Urinary bladder (tissue), 4 donors: ENCODE results near the gene ANO6. TPM values are rescaled to one million over a fixed set of nuclear protein-coding genes. Genes with fewer than 3 reads are reported as not detected.
A peak's percentile ranks its signal among the peaks of the same experiment; 100 is the strongest.

Source experiments
- DNase-seq: peaks from one replicate; pipeline ENCODE4 v3.0.0-alpha.2; 2015; ENCODE audit errors: extremely low spot score
- H3K27ac ChIP-seq: one replicate; pipeline ENCODE4 v1.5.1; 2013; ENCODE audit warnings: low read depth, mild to moderate bottlenecking, moderate library complexity
- H3K36me3 ChIP-seq: one replicate; pipeline ENCODE4 v1.6.1; 2013; ENCODE audit warnings: mild to moderate bottlenecking, moderate library complexity; ENCODE audit not compliant: insufficient read depth
- H3K4me1 ChIP-seq: one replicate; pipeline ENCODE4 v1.6.1; 2013; ENCODE audit warnings: mild to moderate bottlenecking, moderate library complexity; ENCODE audit not compliant: insufficient read depth
- H3K4me3 ChIP-seq: one replicate; pipeline ENCODE4 v1.5.1; 2013; ENCODE audit warnings: low read depth, low read length
- WGBS: extraction: QIAGEN DNeasy Blood & Tissue Kit; methylation state at CpG from one replicate; pipeline ENCODE4 v1.1.7; 2013; 5-methylcytosine and 5-hydroxymethylcytosine counted together
- polyA plus RNA-seq: library from polyadenylated mRNA; stranded (reverse); fragments of 200-250 nt; gene quantifications from one replicate; pipeline ENCODE4 v1.2.3, GENCODE V29; 2013
- total RNA-seq: library from RNA; depleted of rRNA; stranded (reverse); fragments of >200 nt; gene quantifications from one replicate; pipeline ENCODE4 v1.2.3, GENCODE V29; 2014
- donor health status: healthy with polysubstance abuse.
- donor health status: healthy.

The ANO6 gene
- total and polyA plus RNA-seq, 2 donors, result 63.7 to 163 TPM

DNA sequence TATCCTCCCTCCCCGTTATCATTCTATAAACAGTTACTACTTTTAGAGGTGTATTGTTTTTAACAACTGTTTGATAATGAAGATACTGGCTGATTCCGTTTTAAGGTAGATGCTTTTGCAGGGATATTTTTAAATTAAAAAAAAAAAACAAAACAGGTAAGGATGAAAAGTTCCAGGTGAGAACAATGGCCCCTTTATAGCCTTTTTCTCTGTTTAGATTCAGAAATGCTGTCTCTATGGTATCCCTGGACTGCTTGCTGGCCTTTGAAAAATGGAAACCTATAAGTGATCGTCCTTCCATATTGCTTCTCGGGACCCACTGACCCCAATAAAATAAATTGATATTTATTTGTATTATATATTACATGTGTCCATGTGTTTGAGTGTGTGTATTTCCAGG, 23.2 kb upstream of the ANO6 start:
- H3K27ac ChIP-seq, result no peak overlapping the region
- H3K36me3 ChIP-seq, result no peaks in the 10 kb centered on the region
- 68% methylated on average over 4 of the region's 4 CpGs for WGBS
- DNase-seq, result no peak
- H3K4me1 ChIP-seq, result no peaks in the 10 kb centered on the region
- H3K4me3 ChIP-seq, result no peak overlapping the region

DNA sequence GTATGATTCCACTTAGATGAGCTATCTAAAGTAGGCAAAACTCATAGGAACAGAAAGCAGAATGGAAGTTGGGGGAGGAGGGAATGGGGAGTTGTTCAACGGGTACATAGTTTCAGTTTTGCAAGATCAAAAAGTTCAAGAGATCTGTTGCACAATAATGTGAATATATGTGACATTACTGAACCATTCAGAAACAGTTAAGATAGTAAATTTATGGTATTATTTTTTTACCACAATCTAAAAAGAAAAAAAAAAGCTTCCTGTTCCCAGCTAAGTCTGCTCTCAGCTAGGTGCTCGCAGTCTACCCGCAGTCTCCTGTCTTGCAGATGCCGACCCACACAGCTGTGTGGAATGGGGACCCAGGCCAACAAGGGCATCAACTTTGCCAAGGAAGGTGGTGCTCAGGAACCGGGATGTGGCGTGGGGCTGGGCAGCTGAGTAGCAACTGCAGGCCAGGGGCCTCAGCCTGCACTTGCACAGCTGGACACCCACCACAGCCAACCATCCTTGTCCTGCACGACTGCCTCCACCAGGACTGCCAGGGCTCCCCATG, 15.3 kb upstream of the ANO6 start:
- Histone ChIP-seq H3K27ac (no peak overlapping the region), H3K4me1 (peaks cover 1% of the 10 kb centered on the region), H3K4me3 (no peak overlapping the region), H3K36me3 (no peaks in the 10 kb centered on the region)
- WGBS, result 82% methylated on average over 7 of the region's 7 CpGs
- DNase-seq, result no peak

DNA sequence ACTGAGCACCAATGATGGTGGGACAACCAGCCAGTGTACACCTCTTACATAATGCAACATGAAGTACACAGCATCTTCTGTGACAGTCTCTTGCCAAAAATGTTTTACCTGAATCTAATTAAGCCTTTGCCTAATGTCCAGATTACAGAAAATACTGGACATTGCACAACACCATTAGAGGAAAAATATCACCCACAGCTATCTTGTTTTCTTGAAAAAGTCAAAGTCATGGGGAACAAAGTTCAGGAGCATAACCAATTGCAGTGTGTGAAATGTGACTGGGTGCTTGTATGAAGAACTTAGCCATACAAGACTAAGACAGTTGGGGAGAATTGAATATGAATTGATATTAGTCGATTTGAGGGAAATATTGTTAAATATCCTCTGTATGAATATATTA, 12.1 kb upstream of the ANO6 start:
- 99% methylated on average over 1 of the region's 1 CpG for WGBS
- Histone ChIP-seq H3K27ac (no peak overlapping the region), H3K4me1 (peaks cover 1% of the 10 kb centered on the region), H3K4me3 (no peak overlapping the region), H3K36me3 (no peaks in the 10 kb centered on the region)
- DNase-seq, result no peak

DNA sequence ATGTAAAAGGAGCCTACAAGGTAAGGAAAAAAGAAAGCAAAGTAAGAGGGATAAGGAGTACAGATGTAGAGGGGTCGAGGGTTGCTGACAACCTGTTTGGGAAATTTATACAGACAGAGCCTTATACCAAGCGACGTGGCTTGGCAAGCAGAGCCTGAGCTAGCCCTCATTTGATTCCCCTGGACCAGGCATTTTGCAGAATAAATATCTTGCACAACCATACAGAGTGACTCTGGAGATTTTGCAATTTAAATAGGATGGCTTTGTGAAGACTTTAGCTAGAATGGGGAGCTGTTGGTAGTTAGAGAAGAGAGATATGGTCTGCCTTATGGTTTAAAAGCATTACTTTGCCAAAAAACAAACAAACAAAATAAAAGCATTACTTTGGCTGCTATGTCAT, 11.1 kb upstream of the ANO6 start:
- H3K4me1 ChIP-seq, result peaks cover 1% of the 10 kb centered on the region
- no peak overlapping the region for H3K27ac ChIP-seq
- no peaks in the 10 kb centered on the region for H3K36me3 ChIP-seq
- no peak for DNase-seq
- H3K4me3 ChIP-seq, result no peak overlapping the region
- 95% methylated on average over 3 of the region's 3 CpGs for WGBS

DNA sequence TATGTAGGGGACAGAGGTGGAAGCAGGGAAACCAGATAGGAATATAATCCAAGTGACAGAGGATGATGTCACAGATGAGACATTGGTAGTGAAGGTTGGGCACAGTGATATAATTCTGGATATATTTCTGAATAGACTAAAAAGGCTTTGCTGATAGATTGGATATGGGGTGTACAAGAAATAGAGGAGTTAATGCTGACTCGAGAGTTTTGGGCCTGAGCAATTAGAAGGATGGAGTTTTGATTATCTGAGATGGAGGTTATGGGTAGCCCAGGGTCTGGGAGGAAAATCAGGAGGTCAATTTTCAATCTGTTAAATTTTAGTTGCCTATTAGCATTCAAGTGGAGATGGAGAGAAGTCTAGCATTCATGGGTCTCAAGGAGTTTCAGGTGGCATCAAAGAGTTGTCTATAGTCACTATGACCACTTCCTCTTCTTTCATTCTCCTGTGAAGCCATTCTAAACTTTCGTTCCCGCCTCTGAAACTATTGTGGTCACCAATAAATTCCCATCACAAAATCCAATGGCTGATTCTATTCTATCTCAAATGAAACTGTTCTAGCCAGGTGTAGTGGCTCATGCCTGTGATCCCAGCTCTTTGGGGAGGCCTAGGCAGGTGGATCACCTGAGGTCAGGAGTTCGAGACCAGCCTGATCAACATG, 10.6 kb upstream of the ANO6 start:
- DNase-seq, result no peak
- 93% methylated on average over 4 of the region's 4 CpGs for WGBS
- Histone ChIP-seq H3K36me3 (no peaks in the 10 kb centered on the region), H3K27ac (no peak overlapping the region), H3K4me1 (peaks cover 1% of the 10 kb centered on the region), H3K4me3 (no peak overlapping the region)

DNA sequence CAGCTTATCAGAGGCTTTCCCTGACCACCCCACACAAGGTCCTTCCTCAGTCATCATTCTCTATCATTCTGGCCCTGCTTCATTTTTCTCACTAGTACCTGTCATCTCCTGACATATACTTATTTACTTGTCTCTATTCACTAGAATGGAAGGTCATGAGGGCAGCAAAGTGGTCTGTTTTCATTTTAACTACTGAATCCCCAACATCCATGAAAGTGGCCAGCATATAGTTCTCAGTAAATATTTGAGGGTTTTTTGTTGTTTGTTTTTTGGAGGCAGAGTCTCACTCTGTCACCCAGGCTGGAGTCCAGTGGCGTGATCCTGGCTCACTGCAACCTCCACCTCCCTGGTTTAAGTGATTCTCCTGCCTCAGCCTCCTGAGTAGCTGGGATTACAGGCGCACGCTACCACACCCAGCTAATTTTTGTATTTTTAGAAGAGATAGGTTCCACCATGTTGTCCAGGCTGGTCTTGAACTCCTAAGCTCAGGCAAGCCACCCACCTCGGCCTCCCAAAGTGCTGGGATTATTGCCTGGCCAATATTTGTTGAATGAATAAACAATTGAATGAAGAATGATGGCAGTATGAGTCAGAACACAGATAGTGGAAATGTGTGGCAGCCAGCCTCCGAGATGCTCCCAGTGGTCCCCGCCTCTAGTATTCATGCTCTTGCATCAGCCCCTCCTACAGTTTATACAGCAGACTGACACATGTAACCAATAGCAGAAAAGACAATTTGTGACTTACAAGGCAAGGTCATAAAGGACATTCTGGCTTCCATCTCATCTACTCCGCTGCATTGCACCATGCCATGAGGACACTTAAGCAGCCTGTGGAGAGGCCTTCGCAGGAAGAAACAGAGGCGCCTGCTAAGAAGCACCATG, 7.0 kb upstream of the ANO6 start:
- DNase-seq, result no peak
- 81% methylated on average over 9 of the region's 9 CpGs for WGBS
- Histone ChIP-seq H3K27ac (no peak overlapping the region), H3K4me3 (no peak overlapping the region), H3K36me3 (no peaks in the 10 kb centered on the region), H3K4me1 (no peaks in the 10 kb centered on the region)

DNA sequence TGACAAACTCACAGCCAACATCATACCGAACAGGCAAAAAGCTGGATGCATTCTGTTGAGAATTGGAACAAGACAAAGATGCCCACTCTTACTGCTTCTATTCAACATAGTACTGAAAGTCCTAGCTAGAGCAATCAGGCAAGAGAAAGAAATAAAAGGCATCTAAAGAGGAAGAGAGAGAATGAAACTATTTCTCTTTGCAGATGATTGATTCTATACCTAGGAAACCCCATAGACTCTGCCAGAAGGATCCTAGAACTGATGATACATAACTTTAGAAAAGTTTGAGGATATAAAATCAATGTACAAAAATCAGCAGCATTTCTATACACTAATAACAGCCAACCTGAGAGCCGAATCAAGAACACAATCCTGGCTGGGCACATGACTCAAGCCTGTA, 6.1 kb upstream of the ANO6 start:
- no peak overlapping the region for H3K27ac ChIP-seq
- WGBS, result 96% methylated on average over 2 of the region's 2 CpGs
- DNase-seq, result no peak
- no peaks in the 10 kb centered on the region for H3K4me1 ChIP-seq
- H3K4me3 ChIP-seq, result no peak overlapping the region
- H3K36me3 ChIP-seq, result no peaks in the 10 kb centered on the region

DNA sequence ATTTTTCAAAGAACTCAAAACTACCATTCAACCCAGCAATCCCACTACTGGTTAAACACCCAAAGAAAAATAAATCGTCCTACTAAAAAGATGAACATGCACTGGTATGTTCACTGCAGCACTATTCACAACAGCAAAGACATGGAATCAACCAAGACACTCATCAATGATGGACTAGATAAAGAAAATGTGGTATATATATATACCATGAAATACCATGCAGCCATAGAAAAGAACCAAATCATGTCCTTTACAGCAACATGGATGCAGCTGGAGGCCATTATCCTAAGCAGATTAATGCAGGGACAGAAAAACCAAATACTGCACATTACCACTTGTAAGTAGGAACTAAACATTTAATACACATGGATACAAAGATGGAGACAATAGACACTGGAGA, 3.8 kb upstream of the ANO6 start:
- Histone ChIP-seq H3K36me3 (no peaks in the 10 kb centered on the region), H3K4me3 (no peak overlapping the region), H3K4me1 (no peaks in the 10 kb centered on the region), H3K27ac (no peak overlapping the region)
- no peak for DNase-seq
- 97% methylated on average over 1 of the region's 1 CpG for WGBS

DNA sequence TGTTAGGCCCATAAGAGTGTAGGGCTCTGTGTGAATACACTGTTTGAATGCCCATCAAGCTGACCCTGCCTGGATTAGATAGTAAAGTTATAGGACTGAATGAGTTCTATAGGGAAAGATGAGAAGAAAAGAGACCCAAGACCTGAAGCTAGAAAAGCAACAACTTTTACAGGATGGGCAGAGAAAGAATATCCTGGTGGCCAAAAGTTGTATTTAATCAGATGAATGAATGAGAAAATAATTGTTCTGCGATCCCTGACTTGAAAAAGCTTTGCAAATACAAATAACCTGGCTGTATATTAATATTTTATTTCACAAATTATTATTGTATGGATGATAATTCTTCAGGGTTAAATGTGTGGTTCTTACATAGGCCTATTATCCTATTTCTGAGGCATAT, 2.8 kb upstream of the ANO6 start:
- 98% methylated on average over 1 of the region's 1 CpG for WGBS
- no peak overlapping the region for H3K4me3 ChIP-seq
- DNase-seq, result no peak
- no peaks in the 10 kb centered on the region for H3K4me1 ChIP-seq
- H3K27ac ChIP-seq, result no peak overlapping the region
- no peaks in the 10 kb centered on the region for H3K36me3 ChIP-seq

DNA sequence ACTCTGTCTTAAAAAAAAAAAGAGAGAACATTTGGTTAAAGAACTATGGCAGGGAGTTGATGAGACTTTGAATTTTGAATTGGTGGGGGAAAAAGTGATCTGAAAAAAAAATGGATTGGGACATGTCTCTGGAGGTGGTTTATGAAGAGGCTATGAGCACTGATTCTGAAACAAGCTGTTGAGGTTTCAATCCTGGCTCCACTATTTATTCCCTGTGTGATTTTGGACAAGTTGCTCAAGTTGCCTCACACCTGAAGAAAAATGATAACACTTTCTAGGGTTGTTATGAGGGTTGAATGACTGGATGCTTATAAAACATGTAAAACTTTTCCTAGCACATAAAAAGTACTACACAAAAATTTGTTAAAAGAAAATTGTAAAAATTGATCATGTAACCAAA, 1.8 kb upstream of the ANO6 start:
- Histone ChIP-seq H3K27ac (no peak overlapping the region), H3K36me3 (no peaks in the 10 kb centered on the region), H3K4me3 (no peak overlapping the region), H3K4me1 (no peaks in the 10 kb centered on the region)
- no peak for DNase-seq

DNA sequence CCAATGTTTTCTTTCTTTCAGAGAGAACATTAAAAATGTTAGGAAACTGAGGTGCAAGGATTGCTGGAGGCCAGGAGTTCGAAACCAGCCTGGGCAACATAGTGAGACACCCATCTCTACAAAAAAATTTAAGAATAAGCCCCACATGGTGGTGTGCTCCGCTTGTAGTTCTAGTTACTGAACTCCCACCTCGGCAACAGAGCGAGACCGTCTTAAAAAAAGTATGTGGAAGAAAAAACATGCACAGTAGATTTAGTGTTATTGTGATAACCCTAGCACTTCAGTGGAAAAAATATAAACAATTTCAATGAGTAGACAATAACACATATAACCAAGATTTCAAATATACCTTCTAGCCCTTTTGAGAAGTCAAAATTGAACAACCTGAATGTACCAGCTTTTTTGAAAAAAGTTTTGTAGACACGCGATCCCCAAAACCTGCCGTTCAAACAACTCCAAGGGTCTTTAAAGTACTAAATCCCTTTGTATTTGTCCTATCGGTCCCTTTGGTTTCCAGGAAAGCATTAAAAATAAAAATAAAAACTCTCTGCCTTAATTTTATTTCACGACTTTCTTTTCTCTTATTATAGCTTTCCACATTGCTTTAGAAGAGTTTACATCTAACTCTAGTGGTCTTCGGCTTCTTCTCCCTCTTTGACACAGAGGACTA, 1.0 kb upstream of the ANO6 start:
- Histone ChIP-seq H3K36me3 (no peaks in the 10 kb centered on the region), H3K27ac (peak overlapping the region; percentile 94)
- 7% methylated on average over 11 of the region's 11 CpGs for WGBS

DNA sequence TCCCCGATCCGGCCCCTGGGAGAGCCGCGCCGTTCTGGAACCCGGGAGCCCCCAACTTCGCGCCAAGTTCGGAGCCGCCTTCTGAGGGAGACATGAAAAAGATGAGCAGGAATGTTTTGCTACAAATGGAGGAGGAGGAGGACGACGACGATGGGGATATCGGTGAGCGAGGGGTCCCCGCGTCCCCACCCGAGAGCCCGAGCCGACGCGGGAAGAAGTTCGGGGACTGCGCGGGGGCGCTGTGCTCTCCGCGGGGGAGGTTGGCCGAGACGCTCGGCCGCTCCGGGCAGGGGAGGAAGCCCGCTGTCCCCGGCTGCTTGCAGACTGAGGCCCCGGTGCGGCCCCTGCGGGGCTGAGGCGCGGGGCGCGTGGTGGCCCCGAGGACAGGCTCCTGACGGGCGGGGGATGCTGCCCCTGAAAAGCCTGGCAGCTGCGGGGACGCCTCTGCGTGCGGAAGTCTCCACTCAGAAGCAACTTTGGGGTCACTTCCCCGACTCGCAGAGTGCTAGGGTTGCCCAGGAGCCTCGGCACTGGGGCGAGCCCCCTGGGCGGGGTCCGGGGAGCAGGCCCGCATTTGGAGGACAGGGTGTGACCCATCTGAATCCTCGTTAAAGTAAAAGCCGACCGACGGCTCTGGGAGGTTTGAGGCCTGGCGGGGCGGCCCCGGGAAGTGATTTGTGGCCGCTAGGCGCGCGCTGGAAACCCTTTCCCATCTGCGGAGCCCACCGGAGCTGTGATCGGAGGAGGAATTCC, 511 bp downstream of the ANO6 start:
- no peaks in the 10 kb centered on the region for H3K36me3 ChIP-seq
- peak overlapping the region; percentile 94 for H3K27ac ChIP-seq
- H3K4me3 ChIP-seq, result peak overlapping the region; percentile 83
- H3K4me1 ChIP-seq, result peaks cover 2% of the 10 kb centered on the region
- under 1% methylated on average over 70 of the region's 70 CpGs for WGBS
- DNase-seq, result no peak

More for the DNA sequence above, 1.0 kb upstream of the ANO6 start:
- DNase-seq, result peak; percentile 26
- Histone ChIP-seq H3K4me1 (no peaks in the 10 kb centered on the region), H3K4me3 (peak overlapping the region; percentile 83)

DNA sequence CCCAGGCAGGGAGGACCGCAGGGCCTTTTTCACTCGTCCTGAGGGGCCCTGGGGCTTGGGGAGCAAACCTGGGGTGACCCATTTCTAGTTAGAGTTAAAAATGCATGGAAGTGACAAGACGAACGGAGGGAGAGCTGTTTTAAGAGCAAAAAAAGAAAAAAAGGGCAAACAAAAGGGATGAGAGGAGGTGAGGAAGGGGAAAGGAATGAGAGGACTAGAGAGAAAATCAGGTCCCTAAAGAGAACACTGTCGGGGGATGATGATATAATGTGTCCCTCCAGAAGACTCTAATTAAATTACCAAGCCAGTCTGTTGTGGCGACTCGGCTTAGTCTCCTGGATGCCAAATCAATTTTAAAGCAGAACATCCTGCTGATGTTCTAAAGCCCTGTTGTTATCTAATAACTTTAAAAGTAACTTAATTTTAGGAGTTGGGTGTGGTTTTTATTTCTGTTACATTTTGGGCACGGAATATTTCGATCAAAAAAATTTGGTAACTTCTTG, 1.1 kb downstream of the ANO6 start:
- no peak for DNase-seq
- peak overlapping the region; percentile 83 for H3K4me3 ChIP-seq
- H3K4me1 ChIP-seq, result peaks cover 2% of the 10 kb centered on the region
- WGBS, result 2% methylated on average over 9 of the region's 9 CpGs
- no peaks in the 10 kb centered on the region for H3K36me3 ChIP-seq
- peak overlapping the region; percentile 94 for H3K27ac ChIP-seq
